PFSK-1 (cell line): ENCODE measurements around the gene MYMK.

Experiments used
- POLR2AphosphoS5 ChIP-seq: IDR thresholded peaks from 2 replicates; pipeline ENCODE4 v1.6.1; 2012; ENCODE audit warnings: low read depth, mild to moderate bottlenecking, control low read depth, low read length, moderate library complexity
- REST ChIP-seq, 2 experiments: IDR thresholded peaks; 2 replicates each; pipeline versions ENCODE4 v1.6.1 to v1.8.0; 2011 to 2012; ENCODE audit warnings: low read depth in 2 of 2, low read length in 2 of 2, control low read depth in 1 of 2, inconsistent platforms in 1 of 2, mild to moderate bottlenecking in 1 of 2, moderate library complexity in 1 of 2; ENCODE audit not compliant: insufficient read depth in 1 of 2
- TAF1 ChIP-seq: IDR thresholded peaks from 2 replicates; pipeline ENCODE4 v1.6.1; 2012; ENCODE audit warnings: low read length, control low read depth, borderline replicate concordance; ENCODE audit not compliant: insufficient read depth

GRCh38 chr9:133471551-133472276 lies 53.0 kb downstream of the MYMK start:
- TF ChIP-seq POLR2AphosphoS5, result no peak
- no peak for TF ChIP-seq REST (IDR thresholded peaks at IDR 0.05; ENCODE audit: insufficient read depth in 1 of 2, low read depth in 2 of 2, low read length in 2 of 2)
- no peak for TF ChIP-seq TAF1
